ENCODE data around the gene PRPF4.

DNA sequence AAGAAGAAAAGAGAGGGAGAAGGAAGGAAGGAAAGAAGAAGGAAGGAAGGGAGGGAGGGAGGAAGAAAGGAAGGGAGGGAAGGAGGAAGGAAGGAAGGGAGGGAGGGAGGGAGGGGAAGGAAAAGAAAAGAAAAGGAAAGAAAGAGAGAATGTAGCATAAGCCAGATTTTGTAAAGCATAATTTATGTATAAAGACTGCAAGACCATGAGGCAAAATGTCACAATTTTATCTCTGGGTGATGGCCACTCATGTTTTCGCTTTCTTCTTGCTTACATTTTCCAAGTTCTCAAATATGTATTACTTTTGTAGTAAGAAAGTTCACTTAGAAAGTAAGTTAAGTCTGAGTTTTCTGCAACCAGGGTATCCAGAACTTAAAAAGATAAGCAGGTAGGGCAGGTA, 31.1 kb downstream of the PRPF4 start:
- TF ChIP-seq, protein P1, sequence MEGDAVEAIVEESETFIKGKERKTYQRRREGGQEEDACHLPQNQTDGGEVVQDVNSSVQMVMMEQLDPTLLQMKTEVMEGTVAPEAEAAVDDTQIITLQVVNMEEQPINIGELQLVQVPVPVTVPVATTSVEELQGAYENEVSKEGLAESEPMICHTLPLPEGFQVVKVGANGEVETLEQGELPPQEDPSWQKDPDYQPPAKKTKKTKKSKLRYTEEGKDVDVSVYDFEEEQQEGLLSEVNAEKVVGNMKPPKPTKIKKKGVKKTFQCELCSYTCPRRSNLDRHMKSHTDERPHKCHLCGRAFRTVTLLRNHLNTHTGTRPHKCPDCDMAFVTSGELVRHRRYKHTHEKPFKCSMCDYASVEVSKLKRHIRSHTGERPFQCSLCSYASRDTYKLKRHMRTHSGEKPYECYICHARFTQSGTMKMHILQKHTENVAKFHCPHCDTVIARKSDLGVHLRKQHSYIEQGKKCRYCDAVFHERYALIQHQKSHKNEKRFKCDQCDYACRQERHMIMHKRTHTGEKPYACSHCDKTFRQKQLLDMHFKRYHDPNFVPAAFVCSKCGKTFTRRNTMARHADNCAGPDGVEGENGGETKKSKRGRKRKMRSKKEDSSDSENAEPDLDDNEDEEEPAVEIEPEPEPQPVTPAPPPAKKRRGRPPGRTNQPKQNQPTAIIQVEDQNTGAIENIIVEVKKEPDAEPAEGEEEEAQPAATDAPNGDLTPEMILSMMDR (IDR thresholded peaks at IDR 0.05) = no peak
- TF ChIP-seq POLR2AphosphoS5 (IDR thresholded peaks at IDR 0.05) = no peak

Data from upper lobe of left lung (tissue), 4 donors.